Activated T-cell treated with anti-CD3 and anti-CD28 coated beads, Interleukin-2, amount 50 U/mL, for 1 hour (primary cell): ENCODE results near the gene WIPF1.

Experiments
- DNase-seq: peaks from one replicate; pipeline ENCODE4 v3.0.0-alpha.2; 2020

The WIPF1 gene

GRCh38 chr2:174597345-174598047 lies at the start of gene WIPF1:
WIPF1 (minus strand) TSS chr2:174597804; CDS start chr2:174585573, 12,231 bp downstream.
- DNase-seq = peak; percentile 62

GRCh38 chr2:174645296-174645695 lies 47.7 kb upstream of the WIPF1 start:
- DNase-seq = no peak

GRCh38 chr2:174644406-174644805 lies 46.8 kb upstream of the WIPF1 start:
- DNase-seq = no peak

- DNase-seq = no peak
Measured at GRCh38 chr2:174643356-174643755, 45.8 kb upstream of the WIPF1 start.

GRCh38 chr2:174641168-174641567 lies 43.6 kb upstream of the WIPF1 start:
- no peak for DNase-seq

GRCh38 chr2:174636987-174637386 lies 39.4 kb upstream of the WIPF1 start:
- no peak for DNase-seq

- no peak for DNase-seq
Measured at GRCh38 chr2:174635776-174636404, 38.3 kb upstream of the WIPF1 start.

GRCh38 chr2:174635015-174635593 lies 37.5 kb upstream of the WIPF1 start:
- no peak for DNase-seq

GRCh38 chr2:174634130-174635014 lies 36.8 kb upstream of the WIPF1 start:
- peak; percentile 47 for DNase-seq

GRCh38 chr2:174633623-174633930 lies 36.0 kb upstream of the WIPF1 start:
- no peak for DNase-seq

- no peak for DNase-seq
Measured at GRCh38 chr2:174632841-174633622, 35.4 kb upstream of the WIPF1 start.

GRCh38 chr2:174631009-174631981 lies 33.7 kb upstream of the WIPF1 start:
- DNase-seq = no peak

- no peak for DNase-seq
Measured at GRCh38 chr2:174630107-174630506, 32.5 kb upstream of the WIPF1 start.

GRCh38 chr2:174629506-174629905 lies 31.9 kb upstream of the WIPF1 start:
- no peak for DNase-seq

- DNase-seq = no peak
Measured at GRCh38 chr2:174628528-174629169, 31.0 kb upstream of the WIPF1 start.

- DNase-seq = no peak
Measured at GRCh38 chr2:174627216-174627615, 29.6 kb upstream of the WIPF1 start.

- DNase-seq = no peak
Measured at GRCh38 chr2:174624895-174625430, 27.4 kb upstream of the WIPF1 start.

- DNase-seq = no peak
Measured at GRCh38 chr2:174623690-174624089, 26.1 kb upstream of the WIPF1 start.

- DNase-seq = no peak
Measured at GRCh38 chr2:174623106-174623637, 25.6 kb upstream of the WIPF1 start.

GRCh38 chr2:174621323-174621722 lies 23.7 kb upstream of the WIPF1 start:
- DNase-seq = no peak
